ENCODE data around the gene PRKN.
"Not testable (repeated sequence)": the region's sequence is repeated elsewhere in the genome, so short reads cannot be mapped to it uniquely, and the experiment has no call there.

DNA sequence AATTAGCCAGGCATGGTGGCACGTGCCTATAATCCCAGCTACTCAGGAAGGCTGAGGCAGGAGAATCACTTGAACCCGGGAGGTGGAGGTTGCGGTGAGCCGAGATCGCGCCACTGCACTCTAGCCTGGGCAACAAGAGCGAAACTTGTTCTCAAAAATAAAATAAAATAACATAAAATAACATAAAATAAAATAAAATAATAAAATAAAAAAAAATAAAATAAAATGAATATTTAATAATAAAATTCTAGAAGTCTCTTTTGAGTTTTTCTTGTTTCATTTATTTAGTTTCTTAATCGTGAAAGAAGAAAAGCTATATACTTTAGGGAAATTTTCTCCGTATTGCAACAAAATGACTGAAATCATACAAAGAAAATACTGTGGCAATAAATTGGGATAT lies 841.0 kb downstream of the PRKN start:
- TF ChIP-seq, protein P1, sequence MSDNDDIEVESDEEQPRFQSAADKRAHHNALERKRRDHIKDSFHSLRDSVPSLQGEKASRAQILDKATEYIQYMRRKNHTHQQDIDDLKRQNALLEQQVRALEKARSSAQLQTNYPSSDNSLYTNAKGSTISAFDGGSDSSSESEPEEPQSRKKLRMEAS (IDR thresholded peaks at IDR 0.05; ENCODE audit: low read depth, low read length): not testable (repeated sequence)
- not testable (repeated sequence) for TF ChIP-seq POLR2A (IDR thresholded peaks at IDR 0.05; ENCODE audit: extremely low read depth, insufficient read length); MYC (IDR thresholded peaks at IDR 0.05; ENCODE audit: low read depth, low read length)
- TF ChIP-seq, protein P2, sequence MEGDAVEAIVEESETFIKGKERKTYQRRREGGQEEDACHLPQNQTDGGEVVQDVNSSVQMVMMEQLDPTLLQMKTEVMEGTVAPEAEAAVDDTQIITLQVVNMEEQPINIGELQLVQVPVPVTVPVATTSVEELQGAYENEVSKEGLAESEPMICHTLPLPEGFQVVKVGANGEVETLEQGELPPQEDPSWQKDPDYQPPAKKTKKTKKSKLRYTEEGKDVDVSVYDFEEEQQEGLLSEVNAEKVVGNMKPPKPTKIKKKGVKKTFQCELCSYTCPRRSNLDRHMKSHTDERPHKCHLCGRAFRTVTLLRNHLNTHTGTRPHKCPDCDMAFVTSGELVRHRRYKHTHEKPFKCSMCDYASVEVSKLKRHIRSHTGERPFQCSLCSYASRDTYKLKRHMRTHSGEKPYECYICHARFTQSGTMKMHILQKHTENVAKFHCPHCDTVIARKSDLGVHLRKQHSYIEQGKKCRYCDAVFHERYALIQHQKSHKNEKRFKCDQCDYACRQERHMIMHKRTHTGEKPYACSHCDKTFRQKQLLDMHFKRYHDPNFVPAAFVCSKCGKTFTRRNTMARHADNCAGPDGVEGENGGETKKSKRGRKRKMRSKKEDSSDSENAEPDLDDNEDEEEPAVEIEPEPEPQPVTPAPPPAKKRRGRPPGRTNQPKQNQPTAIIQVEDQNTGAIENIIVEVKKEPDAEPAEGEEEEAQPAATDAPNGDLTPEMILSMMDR (IDR thresholded peaks at IDR 0.05; ENCODE audit: low read depth, low read length): not testable (repeated sequence)
